ENCODE results near the gene KLHL26.

Gene KLHL26

GRCh38 chr19:18606281-18607225 lies 30.3 kb upstream of the KLHL26 start, which contains the start of gene CRLF1 (continued):
- 0 out of 2 replicates have a peak, but pooled peaks have one; percentile 35 for TF ChIP-seq KLF9 (tag by site-specific recombination; IDR thresholded peaks at IDR 0.05; ENCODE audit: low read depth)
- no peak for TF ChIP-seq ZNF501 (tag by site-specific recombination; IDR thresholded peaks at IDR 0.05)
- TF ChIP-seq YY2 (tag by site-specific recombination; IDR thresholded peaks at IDR 0.05), result no peak
- TF ChIP-seq ZNF747 (tag by site-specific recombination; IDR thresholded peaks at IDR 0.05), result no peak
- TF ChIP-seq KLF17 (tag by site-specific recombination; IDR thresholded peaks at IDR 0.05), result no peak
- no peak for TF ChIP-seq IKZF3 (tag by site-specific recombination; IDR thresholded peaks at IDR 0.05)
- TF ChIP-seq PBX3 (CRISPR knock-in tag; IDR thresholded peaks at IDR 0.05), result no peak
- TF ChIP-seq AEBP2 (tag by site-specific recombination; IDR thresholded peaks at IDR 0.05; ENCODE audit: borderline replicate concordance), result no peak
- TF ChIP-seq ZBTB21 (tag by site-specific recombination; IDR thresholded peaks at IDR 0.05), result no peak
- TF ChIP-seq ZNF473 (tag by site-specific recombination; IDR thresholded peaks at IDR 0.05), result no peak
- peak; percentile 33; the same call in 1 of the 2 replicates for TF ChIP-seq GLIS2 (tag by site-specific recombination; IDR thresholded peaks at IDR 0.05)
- no peak for TF ChIP-seq ZNF239 (tag by site-specific recombination; IDR thresholded peaks at IDR 0.05)
- TF ChIP-seq ZNF658 (tag by site-specific recombination; IDR thresholded peaks at IDR 0.05), result no peak
- TF ChIP-seq ZNF571 (tag by site-specific recombination; IDR thresholded peaks at IDR 0.05), result no peak
- no peak for TF ChIP-seq ZSCAN18 (tag by site-specific recombination; IDR thresholded peaks at IDR 0.05)
- no peak for TF ChIP-seq ZNF174 (tag by site-specific recombination; IDR thresholded peaks at IDR 0.05)
- no peak for TF ChIP-seq ZNF132 (tag by site-specific recombination; IDR thresholded peaks at IDR 0.05; ENCODE audit: borderline replicate concordance)
- no peak for TF ChIP-seq ZNF16 (tag by site-specific recombination; IDR thresholded peaks at IDR 0.05; ENCODE audit: low read depth)
- no peak for TF ChIP-seq PRDM2 (tag by site-specific recombination; IDR thresholded peaks at IDR 0.05; ENCODE audit: borderline replicate concordance)
- TF ChIP-seq ZNF510 (tag by site-specific recombination; IDR thresholded peaks at IDR 0.05; ENCODE audit: insufficient replicate concordance), result no peak
- TF ChIP-seq MYNN (tag by site-specific recombination; IDR thresholded peaks at IDR 0.05; ENCODE audit: borderline replicate concordance), result no peak
- no peak for TF ChIP-seq ZNF544 (tag by site-specific recombination; IDR thresholded peaks at IDR 0.05)
- TF ChIP-seq SALL2 (tag by site-specific recombination; IDR thresholded peaks at IDR 0.05; ENCODE audit: borderline replicate concordance), result no peak
- no peak for TF ChIP-seq ZNF585B (tag by site-specific recombination; IDR thresholded peaks at IDR 0.05)
- no peak for TF ChIP-seq ZNF211 (tag by site-specific recombination; IDR thresholded peaks at IDR 0.05; ENCODE audit: low read depth)
- no peak for TF ChIP-seq ZFP3 (tag by site-specific recombination; IDR thresholded peaks at IDR 0.05; ENCODE audit: low read depth)
- no peak for TF ChIP-seq ZFP37 (tag by site-specific recombination; IDR thresholded peaks at IDR 0.05)
- TF ChIP-seq KLF7 (tag by site-specific recombination; IDR thresholded peaks at IDR 0.05; ENCODE audit: borderline replicate concordance), result 0 out of 2 replicates have a peak, but pooled peaks have one; percentile 32

All from HEK293 (cell line).